Measurements from ENCODE around the gene POR.

POR gene

DNA sequence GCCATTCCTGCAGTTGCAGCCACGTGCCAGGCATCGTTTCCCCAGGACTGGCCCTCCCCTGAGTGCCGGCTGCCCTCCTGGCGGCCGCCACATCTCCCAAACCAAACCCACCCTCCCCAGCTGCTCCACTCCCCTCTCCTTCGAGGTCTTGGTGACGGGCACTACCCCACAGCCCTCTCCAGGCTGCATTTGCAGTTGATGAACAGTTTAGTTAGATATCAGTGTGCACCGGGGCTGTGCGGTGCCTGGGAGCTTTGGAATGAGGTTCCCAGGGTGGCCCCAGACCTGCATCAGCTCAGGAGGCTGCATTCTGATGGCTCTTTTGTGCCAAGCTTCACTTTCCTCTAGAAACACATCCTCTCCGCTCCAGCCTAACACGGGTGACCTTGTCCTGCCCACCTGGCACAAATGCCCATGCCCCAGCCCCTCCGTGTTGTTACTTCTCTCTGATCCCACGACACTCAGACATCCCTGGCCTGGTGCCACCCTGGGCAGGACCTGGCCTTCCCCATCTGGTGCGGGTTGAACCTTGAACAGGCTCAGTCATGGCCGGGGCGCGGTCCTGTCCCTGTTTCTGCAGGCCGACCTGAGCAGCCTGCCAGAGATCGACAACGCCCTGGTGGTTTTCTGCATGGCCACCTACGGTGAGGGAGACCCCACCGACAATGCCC is 64.9 kb downstream of the POR start:
- Mint-ChIP-seq H3K27me3 (no peaks in the 10 kb centered on the region), H3K4me3 (no peak overlapping the region), H3K4me1 (no peaks in the 10 kb centered on the region), H3K9me3 (no peaks in the 10 kb centered on the region), H3K36me3 (peaks cover 5% of the 10 kb centered on the region), H3K27ac (no peak overlapping the region)
- DNase-seq, result no peak
- CTCF ChIA-PET, result no interaction called here

DNA sequence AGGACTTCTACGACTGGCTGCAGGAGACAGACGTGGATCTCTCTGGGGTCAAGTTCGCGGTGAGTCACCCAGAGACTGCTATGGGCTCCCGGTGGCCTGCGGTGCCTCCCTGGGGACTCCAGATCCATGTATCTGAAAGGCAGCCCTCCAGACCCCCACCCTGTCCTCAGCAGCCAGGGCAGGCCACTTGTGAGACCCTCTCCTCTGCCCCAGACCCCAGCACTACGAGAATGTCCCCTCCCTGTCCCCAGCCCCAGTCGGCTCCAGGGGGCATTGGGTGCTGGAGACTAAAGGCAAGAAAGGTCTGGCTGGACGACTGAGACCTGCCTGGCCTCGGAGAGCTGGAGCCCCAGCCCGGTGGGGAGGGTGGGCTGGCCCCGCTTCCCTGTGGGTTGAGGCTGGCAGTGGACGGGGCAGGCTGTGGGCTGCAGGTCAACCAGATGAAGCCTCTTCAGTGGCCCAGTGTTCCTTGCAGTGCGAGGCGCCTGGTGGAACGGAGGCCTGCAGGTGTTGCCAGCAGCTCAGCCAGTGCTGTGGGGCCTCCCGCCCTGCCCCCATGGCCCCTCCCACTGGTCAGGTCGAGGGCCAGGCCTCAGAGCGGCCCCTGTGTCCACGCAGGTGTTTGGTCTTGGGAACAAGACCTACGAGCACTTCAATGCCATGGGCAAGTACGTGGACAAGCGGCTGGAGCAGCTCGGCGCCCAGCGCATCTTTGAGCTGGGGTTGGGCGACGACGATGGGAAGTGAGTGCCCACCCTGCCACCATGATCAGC is 65.7 kb downstream of the POR start:
- H3K27me3 Mint-ChIP-seq, result no peaks in the 10 kb centered on the region
- no peak overlapping the region for H3K4me3 Mint-ChIP-seq
- no peak overlapping the region for H3K27ac Mint-ChIP-seq
- no peak for DNase-seq
- CTCF ChIA-PET, result no interaction called here
- peaks cover 6% of the 10 kb centered on the region for H3K36me3 Mint-ChIP-seq
- H3K9me3 Mint-ChIP-seq, result no peaks in the 10 kb centered on the region
- H3K4me1 Mint-ChIP-seq, result no peaks in the 10 kb centered on the region

DNA sequence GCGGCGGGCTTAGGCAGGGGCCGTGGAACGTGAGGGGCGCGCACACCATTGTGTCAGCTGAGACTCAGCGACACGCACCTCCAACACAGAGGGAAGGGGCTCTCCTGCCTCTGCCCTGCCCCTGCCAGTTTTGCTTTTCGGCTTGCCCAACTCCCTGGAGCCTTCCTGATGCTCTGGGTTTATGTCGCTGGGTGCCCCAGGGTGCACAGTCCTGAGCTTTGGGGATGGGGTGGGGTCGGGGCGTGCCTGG is 66.2 kb downstream of the POR start:
- Mint-ChIP-seq H3K9me3 (no peaks in the 10 kb centered on the region), H3K36me3 (peaks cover 6% of the 10 kb centered on the region), H3K4me1 (no peaks in the 10 kb centered on the region), H3K27me3 (no peaks in the 10 kb centered on the region), H3K4me3 (no peak overlapping the region), H3K27ac (no peak overlapping the region)
- no peak for DNase-seq
- CTCF ChIA-PET, result no interaction called here

DNA sequence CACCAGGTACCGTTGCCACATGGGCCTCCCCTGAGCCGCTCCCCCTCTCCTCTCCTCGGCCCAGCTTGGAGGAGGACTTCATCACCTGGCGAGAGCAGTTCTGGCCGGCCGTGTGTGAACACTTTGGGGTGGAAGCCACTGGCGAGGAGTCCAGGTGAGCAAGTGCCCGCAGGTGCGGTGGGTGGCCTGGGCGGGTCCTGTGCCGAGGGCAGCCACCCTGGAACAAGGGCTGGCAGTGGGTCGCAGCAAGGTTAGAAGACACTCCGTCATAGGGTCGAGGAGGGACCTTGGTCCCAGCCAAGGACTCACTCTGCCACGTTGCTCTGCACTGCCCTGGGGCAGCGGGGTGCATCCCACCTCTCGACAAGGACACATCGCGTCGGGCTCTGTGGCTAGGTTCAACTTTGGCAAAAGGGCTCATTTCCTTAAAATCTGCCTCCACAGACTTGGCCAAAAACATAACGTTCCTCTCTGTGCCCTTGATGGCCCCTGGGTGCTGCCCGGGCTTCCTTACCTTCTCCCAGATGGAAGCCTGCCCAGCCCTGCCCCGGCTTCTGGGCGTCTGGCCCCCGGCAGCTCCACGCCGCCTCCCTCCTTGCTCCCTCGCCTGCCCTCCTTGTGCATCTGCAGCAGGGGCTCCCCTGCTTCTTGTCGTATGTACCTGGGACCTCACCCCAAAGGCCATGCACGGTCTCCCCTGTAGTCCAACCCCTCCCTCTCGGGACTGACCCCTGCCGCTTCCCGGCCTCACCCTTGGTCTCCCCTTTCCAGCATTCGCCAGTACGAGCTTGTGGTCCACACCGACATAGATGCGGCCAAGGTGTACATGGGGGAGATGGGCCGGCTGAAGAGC is 66.7 kb downstream of the POR start:
- Mint-ChIP-seq H3K9me3 (no peaks in the 10 kb centered on the region), H3K27ac (no peak overlapping the region)
- CTCF ChIA-PET, result no interaction called here

DNA sequence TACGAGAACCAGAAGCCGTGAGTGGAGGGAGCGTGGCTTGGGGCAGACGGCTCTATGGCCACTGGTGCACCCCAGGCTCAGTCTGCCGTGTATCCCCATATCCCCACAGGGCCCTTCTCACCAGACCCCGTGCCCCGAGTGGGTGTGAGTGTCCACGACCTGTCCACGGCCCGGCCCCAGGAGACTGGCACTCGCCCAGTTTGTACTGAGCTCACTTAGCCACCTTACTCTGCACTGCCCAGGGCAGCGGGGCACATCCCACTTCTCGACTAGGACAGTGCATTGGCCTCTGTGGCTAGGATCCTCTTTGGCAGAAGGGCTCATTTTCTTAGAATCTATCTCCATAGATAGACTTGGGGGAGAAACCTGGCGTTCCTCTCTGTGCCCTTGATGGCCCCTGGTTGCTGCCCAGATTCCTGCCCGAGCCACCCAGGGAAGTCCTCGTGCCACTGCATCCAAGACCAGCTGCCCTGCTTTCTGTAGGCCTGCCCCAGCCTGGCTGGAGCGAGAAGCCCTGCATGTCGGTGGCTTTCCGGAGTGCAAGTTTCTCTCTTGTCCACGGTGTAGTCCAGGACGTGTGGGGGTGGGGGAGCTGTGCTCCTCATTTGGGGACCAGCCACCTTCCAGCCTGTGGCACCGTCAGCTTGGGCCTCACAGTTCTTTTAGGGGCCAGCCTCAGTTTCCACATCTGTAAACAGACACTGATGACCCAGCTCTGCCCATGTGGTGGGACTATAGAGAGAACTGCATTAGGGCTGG is 67.5 kb downstream of the POR start:
- Mint-ChIP-seq H3K4me3 (no peak overlapping the region), H3K4me1 (no peaks in the 10 kb centered on the region), H3K27ac (no peak overlapping the region), H3K9me3 (no peaks in the 10 kb centered on the region), H3K27me3 (no peaks in the 10 kb centered on the region), H3K36me3 (peaks cover 14% of the 10 kb centered on the region)
- CTCF ChIA-PET, result no interaction called here
- no peak for DNase-seq

More for the DNA sequence above, 66.7 kb downstream of the POR start:
- DNase-seq, result no peak
- H3K27me3 Mint-ChIP-seq, result no peaks in the 10 kb centered on the region
- peaks cover 7% of the 10 kb centered on the region for H3K36me3 Mint-ChIP-seq
- no peaks in the 10 kb centered on the region for H3K4me1 Mint-ChIP-seq
- no peak overlapping the region for H3K4me3 Mint-ChIP-seq

DNA sequence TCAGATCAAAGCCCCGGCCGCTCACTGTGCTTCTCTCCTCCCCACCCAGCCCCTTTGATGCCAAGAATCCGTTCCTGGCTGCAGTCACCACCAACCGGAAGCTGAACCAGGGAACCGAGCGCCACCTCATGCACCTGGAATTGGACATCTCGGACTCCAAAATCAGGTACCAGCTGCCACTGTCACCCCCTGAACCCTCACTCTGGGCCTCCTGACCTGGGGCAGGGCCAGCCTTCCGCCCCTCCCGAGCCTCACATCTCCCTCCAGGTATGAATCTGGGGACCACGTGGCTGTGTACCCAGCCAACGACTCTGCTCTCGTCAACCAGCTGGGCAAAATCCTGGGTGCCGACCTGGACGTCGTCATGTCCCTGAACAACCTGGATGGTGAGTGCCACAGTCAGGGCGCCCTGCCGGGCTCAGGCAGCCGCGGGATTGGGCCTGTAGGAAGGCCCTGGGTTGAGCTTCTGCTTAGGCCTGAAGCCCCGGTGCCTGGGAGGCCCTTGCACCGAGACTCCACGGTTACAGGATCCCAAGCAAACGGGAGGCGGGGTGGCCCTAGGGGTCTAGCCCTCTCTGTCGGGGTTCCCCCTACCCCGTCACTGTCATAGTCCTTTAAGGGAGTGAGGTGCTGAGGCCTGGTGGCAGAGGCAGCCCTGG is 68.6 kb downstream of the POR start:
- H3K4me3 Mint-ChIP-seq, result no peak overlapping the region
- CTCF ChIA-PET, result interaction anchor here (0.6 kb wide), 1 partner anchor 73 kb away, joined by 4 read pairs; no protein-coding TSS in a partner anchor
- H3K27me3 Mint-ChIP-seq, result no peaks in the 10 kb centered on the region
- DNase-seq, result no peak
- no peaks in the 10 kb centered on the region for H3K9me3 Mint-ChIP-seq
- no peak overlapping the region for H3K27ac Mint-ChIP-seq
- no peaks in the 10 kb centered on the region for H3K4me1 Mint-ChIP-seq
- peaks cover 14% of the 10 kb centered on the region for H3K36me3 Mint-ChIP-seq

DNA sequence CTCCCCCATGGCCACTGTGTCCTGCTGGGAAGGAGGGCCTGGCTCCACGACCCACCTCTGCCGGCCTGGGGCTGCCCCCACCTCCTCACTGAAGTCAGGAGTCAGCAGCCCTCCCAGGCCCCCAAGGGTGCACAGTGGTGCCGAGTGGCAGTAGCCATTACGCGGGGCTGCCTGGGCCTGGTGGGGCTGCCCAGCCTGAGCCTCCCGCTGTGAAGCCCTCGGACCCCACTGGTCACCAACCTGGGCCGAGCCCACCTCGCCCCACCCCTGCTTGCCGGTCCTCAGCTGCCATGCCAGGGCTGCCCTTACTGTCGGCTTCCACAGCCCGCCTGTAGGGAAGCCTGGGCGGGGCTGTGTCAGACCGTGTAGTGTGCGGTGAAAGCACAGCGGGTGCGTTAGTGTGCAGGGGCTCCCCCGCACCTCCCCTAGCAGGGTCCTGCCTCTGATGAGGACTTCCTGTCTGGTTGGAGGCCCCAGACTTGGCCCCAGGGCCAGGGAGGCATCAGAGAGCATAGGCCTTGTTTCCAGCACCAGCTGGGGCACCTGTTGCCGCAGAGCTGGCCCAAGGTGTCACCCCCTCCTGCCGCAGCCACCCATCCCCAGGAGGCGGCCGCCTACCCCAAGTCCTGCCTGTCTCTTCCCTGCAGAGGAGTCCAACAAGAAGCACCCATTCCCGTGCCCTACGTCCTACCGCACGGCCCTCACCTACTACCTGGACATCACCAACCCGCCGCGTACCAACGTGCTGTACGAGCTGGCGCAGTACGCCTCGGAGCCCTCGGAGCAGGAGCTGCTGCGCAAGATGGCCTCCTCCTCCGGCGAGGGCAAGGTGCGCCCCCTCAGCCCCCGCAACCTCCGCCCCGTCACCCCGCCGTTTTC is 69.4 kb downstream of the POR start:
- H3K4me3 Mint-ChIP-seq, result no peak overlapping the region
- peaks cover 14% of the 10 kb centered on the region for H3K36me3 Mint-ChIP-seq
- CTCF ChIA-PET, result interaction anchor here (0.6 kb wide), 1 partner anchor 74 kb away, joined by 4 read pairs; no protein-coding TSS in a partner anchor
- no peaks in the 10 kb centered on the region for H3K27me3 Mint-ChIP-seq
- no peaks in the 10 kb centered on the region for H3K9me3 Mint-ChIP-seq
- no peaks in the 10 kb centered on the region for H3K4me1 Mint-ChIP-seq
- DNase-seq, result no peak
- no peak overlapping the region for H3K27ac Mint-ChIP-seq

DNA sequence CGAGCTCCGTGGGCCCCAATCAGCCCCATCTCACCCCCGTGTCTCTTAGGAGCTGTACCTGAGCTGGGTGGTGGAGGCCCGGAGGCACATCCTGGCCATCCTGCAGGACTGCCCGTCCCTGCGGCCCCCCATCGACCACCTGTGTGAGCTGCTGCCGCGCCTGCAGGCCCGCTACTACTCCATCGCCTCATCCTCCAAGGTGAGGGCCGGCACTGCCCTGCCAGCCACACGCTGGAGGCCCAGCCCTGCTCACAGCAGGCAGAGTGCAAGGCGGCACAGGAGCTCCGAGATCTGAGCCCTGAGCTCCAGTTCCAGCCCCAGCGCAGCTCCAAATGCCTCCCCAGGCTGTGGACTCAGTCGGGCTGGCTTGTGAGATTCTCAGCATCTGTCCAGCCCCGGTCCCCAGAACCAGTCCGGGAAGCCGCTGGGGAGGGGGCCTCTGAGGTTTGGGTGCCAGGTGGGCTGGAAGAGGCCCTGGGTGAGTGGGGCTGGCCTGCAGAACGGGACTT is 70.1 kb downstream of the POR start:
- H3K4me1 Mint-ChIP-seq, result peaks cover 3% of the 10 kb centered on the region
- peaks cover 6% of the 10 kb centered on the region for H3K27me3 Mint-ChIP-seq
- DNase-seq, result no peak
- H3K9me3 Mint-ChIP-seq, result no peaks in the 10 kb centered on the region
- H3K36me3 Mint-ChIP-seq, result peaks cover 12% of the 10 kb centered on the region
- H3K27ac Mint-ChIP-seq, result no peak overlapping the region
- CTCF ChIA-PET, result no interaction called here
- H3K4me3 Mint-ChIP-seq, result no peak overlapping the region

DNA sequence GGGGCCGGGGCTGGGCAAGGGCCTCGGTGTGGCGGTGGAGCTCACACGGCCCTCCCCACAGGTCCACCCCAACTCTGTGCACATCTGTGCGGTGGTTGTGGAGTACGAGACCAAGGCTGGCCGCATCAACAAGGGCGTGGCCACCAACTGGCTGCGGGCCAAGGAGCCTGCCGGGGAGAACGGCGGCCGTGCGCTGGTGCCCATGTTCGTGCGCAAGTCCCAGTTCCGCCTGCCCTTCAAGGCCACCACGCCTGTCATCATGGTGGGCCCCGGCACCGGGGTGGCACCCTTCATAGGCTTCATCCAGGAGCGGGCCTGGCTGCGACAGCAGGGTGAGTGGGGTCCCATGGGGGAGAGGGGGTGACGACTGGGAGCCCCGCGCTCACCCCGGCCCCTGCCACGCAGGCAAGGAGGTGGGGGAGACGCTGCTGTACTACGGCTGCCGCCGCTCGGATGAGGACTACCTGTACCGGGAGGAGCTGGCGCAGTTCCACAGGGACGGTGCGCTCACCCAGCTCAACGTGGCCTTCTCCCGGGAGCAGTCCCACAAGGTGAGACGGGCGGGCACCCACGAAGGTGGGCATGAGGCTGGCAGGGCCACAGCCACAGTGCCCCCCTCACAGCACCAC is 70.7 kb downstream of the POR start:
- DNase-seq, result no peak
- H3K27ac Mint-ChIP-seq, result no peak overlapping the region
- peaks cover 11% of the 10 kb centered on the region for H3K36me3 Mint-ChIP-seq
- peaks cover 3% of the 10 kb centered on the region for H3K4me1 Mint-ChIP-seq
- no peaks in the 10 kb centered on the region for H3K9me3 Mint-ChIP-seq
- CTCF ChIA-PET, result no interaction called here
- no peak overlapping the region for H3K4me3 Mint-ChIP-seq
- peaks cover 10% of the 10 kb centered on the region for H3K27me3 Mint-ChIP-seq

DNA sequence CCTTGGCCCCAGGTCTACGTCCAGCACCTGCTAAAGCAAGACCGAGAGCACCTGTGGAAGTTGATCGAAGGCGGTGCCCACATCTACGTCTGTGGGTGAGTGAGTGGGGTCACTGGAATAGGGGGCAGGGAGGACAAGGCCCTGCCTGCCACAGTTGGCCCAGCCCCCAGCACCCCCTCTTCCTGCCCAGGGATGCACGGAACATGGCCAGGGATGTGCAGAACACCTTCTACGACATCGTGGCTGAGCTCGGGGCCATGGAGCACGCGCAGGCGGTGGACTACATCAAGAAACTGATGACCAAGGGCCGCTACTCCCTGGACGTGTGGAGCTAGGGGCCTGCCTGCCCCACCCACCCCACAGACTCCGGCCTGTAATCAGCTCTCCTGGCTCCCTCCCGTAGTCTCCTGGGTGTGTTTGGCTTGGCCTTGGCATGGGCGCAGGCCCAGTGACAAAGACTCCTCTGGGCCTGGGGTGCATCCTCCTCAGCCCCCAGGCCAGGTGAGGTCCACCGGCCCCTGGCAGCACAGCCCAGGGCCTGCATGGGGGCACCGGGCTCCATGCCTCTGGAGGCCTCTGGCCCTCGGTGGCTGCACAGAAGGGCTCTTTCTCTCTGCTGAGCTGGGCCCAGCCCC is 71.3 kb downstream of the POR start:
- H3K4me1 Mint-ChIP-seq, result peaks cover 3% of the 10 kb centered on the region
- H3K36me3 Mint-ChIP-seq, result peaks cover 11% of the 10 kb centered on the region
- no peak overlapping the region for H3K4me3 Mint-ChIP-seq
- no peak overlapping the region for H3K27ac Mint-ChIP-seq
- no peaks in the 10 kb centered on the region for H3K9me3 Mint-ChIP-seq
- DNase-seq, result no peak
- peaks cover 10% of the 10 kb centered on the region for H3K27me3 Mint-ChIP-seq
- CTCF ChIA-PET, result no interaction called here

DNA sequence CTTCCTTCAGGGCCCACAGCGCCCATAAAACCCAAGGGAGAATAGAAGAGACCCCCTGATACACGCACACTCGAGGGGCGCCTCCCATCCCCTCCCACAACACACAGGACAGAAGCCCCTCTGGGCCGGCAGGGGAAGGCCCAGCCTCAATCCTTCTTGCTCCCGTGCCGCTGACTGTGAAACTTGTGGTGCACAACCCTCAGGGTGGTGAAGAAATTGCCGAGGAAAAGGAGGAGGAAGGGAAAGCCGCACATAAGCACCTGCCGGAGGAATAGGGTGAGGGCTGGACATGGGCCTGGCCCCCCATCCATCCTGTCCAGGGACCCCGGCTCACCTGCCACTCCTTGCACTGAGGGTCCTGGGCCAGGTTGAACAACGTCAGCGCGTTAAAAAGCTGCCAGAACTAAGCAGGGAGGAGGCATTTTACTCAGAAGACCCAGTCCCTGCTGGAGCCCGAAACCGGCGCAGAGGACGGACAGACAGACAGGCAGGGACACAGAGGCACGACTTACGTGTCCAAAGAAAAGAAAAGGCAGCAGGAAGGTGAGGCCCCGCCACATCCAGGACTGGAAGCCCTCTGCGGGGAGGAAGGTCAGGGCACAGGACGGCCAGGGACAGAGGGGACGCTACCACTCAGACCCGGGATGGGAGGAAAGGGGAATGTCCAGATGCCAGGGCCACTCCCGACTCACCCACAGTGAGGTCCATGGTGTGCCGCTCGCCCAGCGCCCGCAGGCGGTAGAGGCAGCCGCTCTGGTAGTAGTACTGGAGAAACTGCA is 72.3 kb downstream of the POR start:
- Mint-ChIP-seq H3K27me3 (peaks cover 10% of the 10 kb centered on the region), H3K36me3 (peaks cover 10% of the 10 kb centered on the region), H3K4me3 (no peak overlapping the region), H3K27ac (no peak overlapping the region), H3K4me1 (peaks cover 3% of the 10 kb centered on the region), H3K9me3 (no peaks in the 10 kb centered on the region)
- CTCF ChIA-PET, result no interaction called here
- no peak for DNase-seq

All from activated naive CD4-positive, alpha-beta T cell treated with anti-CD3 and anti-CD28 coated beads, Interleukin-2, amount 10 ng/mL, durations not matched to agents 7 days and 5 days (primary cell).